HG03457 (cell line): Measurements from ENCODE around the gene SLC35E1.
"Not testable (repeated sequence)": the region's sequence is repeated elsewhere in the genome, so short reads cannot be mapped to it uniquely, and the experiment has no call there.

Experiments used
- ATAC-seq: cut with Tn5 transposase; IDR thresholded peaks from one replicate; pipeline ENCODE4 v1.9.1; 2021; ENCODE audit warnings: moderate number of reproducible peaks; ENCODE audit not compliant: unreplicated experiment

The SLC35E1 gene

DNA sequence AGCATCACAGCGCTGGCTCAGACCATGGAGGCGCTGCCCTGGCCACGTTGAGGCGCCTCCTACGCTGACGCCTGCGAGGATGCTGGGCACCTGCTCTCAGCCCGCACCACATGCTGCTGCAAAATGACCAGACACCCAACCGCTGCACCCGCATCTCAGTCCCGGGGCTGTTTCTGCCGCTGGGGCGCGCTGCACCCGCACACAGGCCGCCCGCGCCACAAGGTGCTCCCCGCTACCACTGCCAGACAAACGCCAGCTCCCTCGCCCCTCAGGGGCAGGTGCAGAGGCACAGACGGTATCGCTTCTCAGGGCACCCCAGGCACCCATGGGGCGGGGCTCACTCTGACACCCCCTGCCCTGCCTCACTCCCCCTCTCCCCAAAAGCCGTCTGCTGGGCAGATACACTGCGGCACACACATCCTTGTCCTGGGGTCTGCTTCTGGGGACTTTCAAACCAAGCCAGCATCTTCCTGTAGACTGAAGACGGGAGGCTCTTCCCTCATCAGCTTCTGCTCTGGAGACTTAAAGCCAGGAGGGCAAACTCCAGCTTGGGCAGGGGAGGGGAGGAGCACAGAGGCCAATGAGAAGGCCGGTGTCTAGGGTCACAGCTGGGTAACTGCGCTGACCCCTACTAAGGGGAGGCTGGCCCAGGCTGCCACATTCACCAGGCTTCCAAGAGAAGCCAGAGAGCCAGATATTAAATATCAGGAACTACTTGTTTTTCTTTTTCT lies 46.3 kb downstream of the SLC35E1 start:
- ATAC-seq: no peak

DNA sequence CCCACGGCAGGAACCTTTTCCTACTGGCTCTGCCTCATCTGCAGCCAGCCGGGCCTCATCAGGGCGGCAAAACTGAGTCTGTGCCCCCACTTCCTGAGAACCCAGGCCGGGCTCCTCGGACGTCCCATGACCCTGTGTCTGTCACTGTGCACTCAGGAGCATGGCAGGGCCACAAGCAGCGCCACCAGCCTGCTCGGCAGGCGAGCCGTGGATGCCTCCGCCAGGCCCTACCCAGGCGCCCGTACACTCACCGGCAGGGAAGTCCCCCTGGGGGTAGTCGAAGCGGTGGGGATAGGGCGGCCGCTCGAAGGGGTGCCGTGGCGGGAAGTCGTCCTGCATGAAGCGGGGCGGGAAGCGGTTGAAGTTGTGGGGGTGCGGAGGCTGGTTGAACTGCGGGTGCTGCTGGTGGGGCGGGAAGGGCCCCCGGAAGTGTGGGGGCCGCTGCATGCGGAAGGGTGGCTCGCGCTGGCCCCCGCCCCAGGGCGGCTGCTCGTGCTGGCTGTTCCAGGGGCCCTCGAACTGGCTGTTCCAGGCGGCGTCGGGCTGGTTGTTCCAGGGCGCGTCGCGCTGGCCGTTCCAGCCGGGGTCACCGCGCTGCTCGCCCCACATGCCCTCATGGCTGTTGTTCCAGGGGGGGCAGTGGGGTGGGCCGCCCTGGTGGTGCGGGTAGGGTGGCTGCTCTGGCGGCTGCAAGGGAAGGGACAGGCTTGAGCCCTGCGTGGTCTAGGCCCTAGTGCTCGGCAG lies 47.1 kb downstream of the SLC35E1 start:
- ATAC-seq: no peak

- no peak for ATAC-seq
Observed at GRCh38 chr19:16522559-16523377, 49.4 kb downstream of the SLC35E1 start.

GRCh38 chr19:16521715-16522289 lies 50.4 kb downstream of the SLC35E1 start:
- no peak for ATAC-seq

DNA sequence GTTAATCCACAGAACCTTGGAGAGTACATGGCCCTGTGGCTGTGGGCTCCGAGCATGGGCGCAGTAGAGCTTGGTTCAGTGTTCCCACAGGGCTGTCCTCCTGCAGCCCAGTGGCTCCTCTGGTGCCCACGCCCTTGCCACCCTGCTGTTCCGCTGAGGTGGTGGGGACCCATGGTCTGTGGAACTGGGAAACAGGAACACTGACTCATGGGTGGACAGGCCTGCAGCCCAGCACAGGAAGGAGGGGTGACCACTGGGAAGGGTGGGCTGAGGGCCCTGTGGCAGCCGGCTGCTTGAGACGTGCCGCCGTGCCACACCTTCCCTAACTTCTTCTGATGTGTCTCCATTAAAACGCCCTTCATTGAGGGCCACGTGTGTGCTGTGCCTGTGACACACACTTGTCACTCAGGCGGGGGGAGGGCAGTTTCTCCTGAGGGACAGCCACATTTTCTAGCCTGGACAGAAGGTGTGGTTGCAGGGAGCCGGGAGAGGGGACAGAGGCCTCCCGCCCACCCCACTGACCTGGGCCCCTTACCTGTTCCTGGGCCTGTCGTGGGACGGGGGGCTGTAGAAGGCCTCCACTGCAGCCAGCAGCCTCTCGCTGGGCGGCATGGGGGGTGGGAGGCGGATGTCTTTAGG lies 51.1 kb downstream of the SLC35E1 start:
- no peak for ATAC-seq

DNA sequence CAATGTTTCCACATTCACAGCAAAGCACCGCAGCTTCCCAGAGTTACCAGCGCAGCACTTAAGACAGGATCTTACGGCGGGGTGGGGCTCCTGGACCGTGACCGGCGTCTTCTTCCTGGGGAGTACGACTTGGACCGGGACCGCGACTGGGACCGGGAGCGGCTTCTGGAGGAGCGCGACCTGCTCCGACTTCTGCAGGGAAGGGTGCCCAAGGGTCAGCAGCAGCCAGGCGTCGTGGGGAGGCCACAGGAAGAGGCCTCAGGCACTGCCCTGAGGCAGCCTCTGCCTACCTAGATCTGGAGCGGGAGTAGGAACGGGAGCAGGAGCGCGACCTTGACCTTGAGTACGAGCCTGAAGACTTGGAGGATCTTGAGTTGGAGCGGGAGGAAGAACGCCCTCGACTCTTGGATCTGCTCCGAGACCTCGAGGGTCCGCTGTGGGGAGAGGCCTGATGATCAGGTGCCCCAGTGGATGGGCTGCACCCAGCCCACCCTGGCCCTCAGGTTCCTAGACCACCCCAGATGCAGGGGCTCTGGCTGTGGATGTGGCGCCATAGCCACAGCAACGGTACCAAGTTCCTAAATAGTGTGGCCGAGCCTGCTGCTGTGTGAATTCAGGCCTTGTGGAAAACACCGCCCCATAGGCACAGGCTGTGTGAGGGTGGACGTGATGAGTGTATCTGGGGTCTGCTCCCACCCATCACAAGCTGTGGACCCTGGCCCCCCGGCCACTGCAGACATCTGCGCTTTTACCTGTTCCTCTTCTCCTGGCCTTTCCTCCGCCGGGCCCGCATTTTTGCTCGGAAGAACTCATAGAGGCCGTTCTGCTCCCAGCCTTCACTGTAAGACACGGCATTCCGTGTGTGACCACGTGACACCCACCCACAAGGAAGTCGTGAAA lies 51.9 kb downstream of the SLC35E1 start:
- no peak for ATAC-seq

GRCh38 chr19:16519230-16519687 lies 53.0 kb downstream of the SLC35E1 start:
- ATAC-seq: no peak

GRCh38 chr19:16518483-16519229 lies 53.6 kb downstream of the SLC35E1 start:
- ATAC-seq: no peak

- ATAC-seq: no peak
Observed at GRCh38 chr19:16518061-16518460, 54.2 kb downstream of the SLC35E1 start.

DNA sequence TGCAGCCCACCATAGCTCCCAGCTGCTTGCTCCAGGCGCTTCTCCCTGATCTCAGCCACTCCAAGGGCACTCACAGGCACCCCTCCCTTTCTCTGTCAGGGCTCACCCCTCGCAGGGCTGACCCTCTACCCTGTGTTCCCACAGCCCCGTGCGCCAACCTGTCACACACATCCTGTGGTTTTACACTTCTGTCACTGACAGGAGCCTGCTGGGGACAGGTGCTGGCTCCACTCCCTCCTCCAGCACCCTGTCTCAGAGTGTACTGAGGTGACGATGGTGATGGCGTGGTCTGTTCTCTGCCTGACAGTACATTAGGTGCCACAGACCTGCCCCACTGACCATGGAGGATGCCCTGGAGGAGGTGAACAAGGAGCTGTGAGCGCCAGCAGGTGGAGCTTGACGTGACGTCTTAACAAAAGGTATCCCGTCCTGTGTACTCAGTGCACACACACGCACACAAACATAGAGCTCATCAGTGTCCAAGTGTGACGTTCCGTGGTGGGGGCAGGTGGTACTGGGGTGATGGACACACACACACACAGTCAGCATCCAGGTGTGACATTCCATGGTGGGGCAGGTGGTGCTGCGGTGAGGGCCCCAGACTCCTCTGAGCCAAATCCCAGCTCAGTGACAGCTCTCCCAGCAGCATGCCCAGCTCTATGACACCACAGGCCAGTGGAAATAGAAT lies 55.1 kb downstream of the SLC35E1 start:
- ATAC-seq: no peak

DNA sequence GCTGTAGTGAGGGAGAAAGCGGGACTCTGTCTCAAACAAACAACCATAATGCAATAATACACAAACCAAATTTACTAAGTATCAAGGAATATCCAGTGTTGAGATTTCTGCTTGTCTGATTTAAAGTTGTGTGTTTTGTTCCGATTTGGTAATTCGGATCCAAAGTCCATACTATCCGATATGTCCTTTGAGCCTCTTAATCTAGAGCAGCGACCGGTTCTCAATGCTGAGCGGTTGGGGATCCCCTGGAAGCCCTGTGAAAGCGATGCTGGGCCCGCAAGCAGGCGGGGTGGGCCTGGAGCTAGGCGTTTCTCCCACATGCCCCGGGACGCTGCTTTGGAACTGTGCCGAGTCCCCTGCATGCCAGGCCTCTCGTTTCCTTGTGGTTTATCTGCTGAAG lies 55.8 kb downstream of the SLC35E1 start:
- ATAC-seq: no peak

GRCh38 chr19:16514383-16515019 lies 57.7 kb downstream of the SLC35E1 start:
- no peak for ATAC-seq

DNA sequence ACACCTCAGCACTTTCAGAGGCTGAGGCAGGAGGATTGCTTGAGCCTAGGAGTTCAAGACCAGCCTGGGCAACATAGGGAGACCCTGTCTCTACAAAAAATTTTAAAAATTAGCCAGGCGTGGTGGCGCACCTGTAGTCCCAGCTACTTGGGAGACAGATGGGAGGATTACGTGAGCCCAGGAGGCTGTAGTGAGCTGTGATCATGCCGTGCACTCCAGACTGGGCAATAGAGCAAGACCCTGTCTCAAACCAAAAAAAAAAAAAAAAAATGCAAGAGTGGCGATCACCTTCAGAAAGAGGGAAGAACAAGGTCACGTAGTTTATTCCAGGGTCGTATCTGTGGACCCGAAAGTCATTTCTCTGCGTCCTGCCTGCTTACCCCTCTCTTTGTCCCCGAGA lies 59.6 kb downstream of the SLC35E1 start:
- ATAC-seq: not testable (repeated sequence)

GRCh38 chr19:16509141-16510061 lies 62.8 kb downstream of the SLC35E1 start:
- no peak for ATAC-seq

- ATAC-seq: no peak
Observed at GRCh38 chr19:16508546-16508945, 63.7 kb downstream of the SLC35E1 start.

DNA sequence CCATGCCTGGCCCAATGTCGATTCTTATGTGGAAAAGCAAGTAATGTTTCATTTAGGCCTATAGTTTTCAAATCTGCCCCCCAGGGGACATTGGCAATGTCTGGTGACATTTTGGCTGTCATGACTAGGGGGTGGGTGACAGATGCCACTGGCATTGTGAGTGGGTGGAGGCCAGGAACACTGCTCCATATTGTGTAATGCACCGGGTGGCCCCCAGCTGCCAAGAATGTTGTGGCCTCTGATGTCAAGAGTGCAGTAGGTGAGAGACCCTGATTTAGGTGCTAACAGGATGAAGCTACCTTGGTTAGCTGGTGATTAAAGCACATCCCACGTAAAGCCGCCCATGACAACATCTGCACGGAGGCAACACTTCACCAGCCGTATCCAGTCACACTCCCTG lies 65.3 kb downstream of the SLC35E1 start:
- ATAC-seq: no peak

DNA sequence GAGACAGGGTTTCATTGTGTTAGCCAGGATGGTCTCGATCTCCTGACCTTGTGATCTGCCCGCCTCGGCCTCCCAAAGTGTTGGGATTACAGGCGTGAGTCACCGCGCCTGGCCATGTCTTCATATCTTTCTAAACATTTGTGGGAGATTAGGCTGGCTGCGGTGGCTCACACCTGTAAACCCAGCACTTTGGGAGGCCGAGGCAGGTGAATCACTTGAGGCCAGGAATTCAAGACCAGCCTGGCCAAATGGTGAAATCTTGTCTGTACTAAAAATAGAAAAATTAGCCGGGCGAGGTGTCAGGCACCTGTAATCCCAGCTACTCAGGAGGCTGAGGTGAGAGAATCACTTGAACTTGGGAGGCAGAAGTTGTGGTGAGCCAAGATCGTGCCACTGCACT lies 66.1 kb downstream of the SLC35E1 start:
- ATAC-seq: not testable (repeated sequence)
